WTC11 (cell line): ENCODE data around the gene ANXA8L1. TPM values are rescaled to one million over a fixed set of nuclear protein-coding genes. Genes with fewer than 3 reads are reported as not detected.
"Not testable (repeated sequence)": the region's sequence is repeated elsewhere in the genome, so short reads cannot be mapped to it uniquely, and the experiment has no call there.

Experiments
- ATAC-seq: fragments of 200-7000 bp; cut with Tn5 transposase; 2 replicates; pipeline ENCODE4 v1.10.0; 2021; ENCODE audit warnings: mild to moderate bottlenecking, moderate library complexity
- CTCF ChIA-PET: fragments of 300-600 bp; sonication (Branson Sonifier 250); formaldehyde crosslinking; loops from one replicate; lab custom pipeline; 2021; ENCODE audit warnings: antibody characterized with exemption; lab: Charles Lee
- POLR2A ChIA-PET: fragments of 350-600 bp; sonication (Branson Sonifier 250); formaldehyde crosslinking; loops from one replicate; lab custom pipeline; 2021; ENCODE audit warnings: antibody characterized with exemption; lab: Charles Lee
- DNase-seq: peaks from one replicate; pipeline ENCODE4 v3.0.0; 2021; ENCODE audit warnings: low spot score
- H3K27ac Mint-ChIP-seq: 2 replicates; pipeline ENCODE4 v1.8.0; 2021; ENCODE audit warnings: mixed read lengths
- H3K27me3 Mint-ChIP-seq: 2 replicates; pipeline ENCODE4 v1.8.0; 2021; ENCODE audit warnings: low read depth, mild to moderate bottlenecking, moderate library complexity, mixed read lengths
- H3K36me3 Mint-ChIP-seq: 2 replicates; pipeline ENCODE4 v1.8.0; 2021; ENCODE audit warnings: mixed read lengths
- H3K4me1 Mint-ChIP-seq: 2 replicates; pipeline ENCODE4 v1.8.0; 2022; ENCODE audit warnings: mixed read lengths
- H3K4me3 Mint-ChIP-seq: 2 replicates; pipeline ENCODE4 v1.8.0; 2021; ENCODE audit warnings: mild to moderate bottlenecking, moderate library complexity, mixed read lengths
- H3K9me3 Mint-ChIP-seq: 2 replicates; pipeline ENCODE4 v1.8.0; 2021; ENCODE audit warnings: mixed read lengths
- total RNA-seq: library from RNA; stranded (reverse); gene quantifications from 3 replicates; pipeline ENCODE4 v1.2.3, GENCODE V29; 2021

ANXA8L1 gene
- total RNA-seq, 1 experiment from 2014 or later = not detected

- POLR2A ChIA-PET, DNase-seq, H3K4me1 Mint-ChIP-seq, H3K27me3 Mint-ChIP-seq, H3K9me3 Mint-ChIP-seq, CTCF ChIA-PET, H3K36me3 Mint-ChIP-seq, H3K4me3 Mint-ChIP-seq, H3K27ac Mint-ChIP-seq, ATAC-seq: not testable (repeated sequence)
Observed at GRCh38 chr10:46365484-46365883, 10.1 kb upstream of the ANXA8L1 start.

DNA sequence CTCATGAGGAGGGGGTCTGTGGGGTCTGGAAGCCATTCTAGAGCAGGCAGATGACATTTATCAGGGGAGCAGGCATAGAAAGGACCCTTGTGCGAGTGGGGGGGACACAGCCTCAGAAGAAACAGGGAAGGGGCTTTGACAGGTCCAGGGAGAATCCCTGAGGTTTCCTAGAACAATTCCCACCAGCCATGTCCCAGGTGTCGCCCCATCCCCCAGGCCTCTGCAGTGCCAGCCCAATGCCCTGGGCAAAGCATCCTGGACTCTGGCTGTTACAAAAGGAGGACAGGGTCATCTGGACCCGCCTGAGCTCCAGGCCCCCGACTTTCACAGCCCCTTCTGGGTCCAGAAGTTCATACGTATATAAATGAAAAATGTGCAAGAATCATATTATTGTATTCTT is 8.4 kb upstream of the ANXA8L1 start:
- H3K4me3 Mint-ChIP-seq, H3K9me3 Mint-ChIP-seq, H3K36me3 Mint-ChIP-seq, H3K4me1 Mint-ChIP-seq, H3K27ac Mint-ChIP-seq, H3K27me3 Mint-ChIP-seq, CTCF ChIA-PET, POLR2A ChIA-PET, DNase-seq, ATAC-seq: not testable (repeated sequence)

DNA sequence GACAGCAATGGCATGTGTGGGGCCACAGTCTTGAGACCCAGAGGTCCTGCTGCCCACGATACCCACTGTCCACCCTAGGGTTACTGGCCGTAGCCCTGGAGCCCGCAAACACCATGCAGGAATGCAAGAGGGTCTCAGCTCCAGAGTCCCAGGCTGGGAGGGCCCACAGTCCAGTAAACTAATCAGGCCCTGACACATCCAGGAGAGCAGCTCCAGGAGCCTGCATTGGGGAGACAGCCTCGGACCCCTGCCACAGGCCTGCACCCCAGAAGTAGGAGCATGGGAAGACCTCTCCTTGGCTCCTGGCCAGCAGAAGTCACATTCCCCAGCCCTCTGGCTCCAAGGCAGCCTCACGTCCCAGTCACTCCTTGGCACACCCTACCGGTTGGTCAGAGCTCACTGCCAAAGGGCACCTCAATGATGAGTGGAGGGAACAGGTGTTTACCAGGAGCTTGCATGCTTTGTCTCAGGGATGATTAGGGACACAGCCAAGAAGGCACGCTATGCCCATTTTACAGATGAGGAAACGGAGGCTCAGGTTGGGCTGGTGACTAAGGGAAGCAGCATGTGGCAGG is 7.8 kb upstream of the ANXA8L1 start:
- DNase-seq, H3K27me3 Mint-ChIP-seq, ATAC-seq, H3K36me3 Mint-ChIP-seq, POLR2A ChIA-PET, CTCF ChIA-PET, H3K4me1 Mint-ChIP-seq, H3K9me3 Mint-ChIP-seq, H3K4me3 Mint-ChIP-seq, H3K27ac Mint-ChIP-seq: not testable (repeated sequence)

- H3K4me1 Mint-ChIP-seq, H3K27me3 Mint-ChIP-seq, H3K36me3 Mint-ChIP-seq, DNase-seq, H3K27ac Mint-ChIP-seq, POLR2A ChIA-PET, CTCF ChIA-PET, H3K4me3 Mint-ChIP-seq, ATAC-seq, H3K9me3 Mint-ChIP-seq: not testable (repeated sequence)
Observed at GRCh38 chr10:46368956-46369355, 6.6 kb upstream of the ANXA8L1 start.

DNA sequence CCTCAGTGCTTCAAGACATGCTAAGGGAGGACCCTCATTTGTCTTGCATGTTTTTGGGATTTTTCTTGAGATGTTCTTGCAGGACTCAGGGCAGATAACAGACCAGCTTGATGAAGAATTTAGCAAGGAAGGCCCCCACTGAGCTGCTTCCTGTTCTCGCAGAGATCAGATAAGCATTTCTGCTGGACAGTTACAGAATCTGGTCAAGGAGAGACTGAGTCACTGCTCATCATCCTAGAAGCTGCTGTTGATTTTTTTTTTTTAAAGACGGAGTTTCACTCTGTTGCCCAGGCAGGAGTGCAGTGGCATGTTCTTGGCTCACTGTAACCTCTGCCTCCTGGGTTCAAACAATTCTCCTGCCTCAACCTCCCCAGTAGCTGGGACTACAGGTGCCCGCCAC is 1.2 kb upstream of the ANXA8L1 start:
- DNase-seq, H3K27ac Mint-ChIP-seq, H3K27me3 Mint-ChIP-seq, POLR2A ChIA-PET, ATAC-seq, H3K4me3 Mint-ChIP-seq, H3K36me3 Mint-ChIP-seq, CTCF ChIA-PET, H3K9me3 Mint-ChIP-seq, H3K4me1 Mint-ChIP-seq: not testable (repeated sequence)

GRCh38 chr10:46377022-46377421 is 1.4 kb downstream of the ANXA8L1 start:
- H3K4me1 Mint-ChIP-seq, POLR2A ChIA-PET, H3K4me3 Mint-ChIP-seq, DNase-seq, ATAC-seq, CTCF ChIA-PET, H3K9me3 Mint-ChIP-seq, H3K36me3 Mint-ChIP-seq, H3K27me3 Mint-ChIP-seq, H3K27ac Mint-ChIP-seq: not testable (repeated sequence)

- H3K27ac Mint-ChIP-seq, POLR2A ChIA-PET, H3K4me1 Mint-ChIP-seq, H3K27me3 Mint-ChIP-seq, DNase-seq, ATAC-seq, H3K36me3 Mint-ChIP-seq, H3K9me3 Mint-ChIP-seq, H3K4me3 Mint-ChIP-seq, CTCF ChIA-PET: not testable (repeated sequence)
Observed at GRCh38 chr10:46377651-46378050, 2.1 kb downstream of the ANXA8L1 start.

DNA sequence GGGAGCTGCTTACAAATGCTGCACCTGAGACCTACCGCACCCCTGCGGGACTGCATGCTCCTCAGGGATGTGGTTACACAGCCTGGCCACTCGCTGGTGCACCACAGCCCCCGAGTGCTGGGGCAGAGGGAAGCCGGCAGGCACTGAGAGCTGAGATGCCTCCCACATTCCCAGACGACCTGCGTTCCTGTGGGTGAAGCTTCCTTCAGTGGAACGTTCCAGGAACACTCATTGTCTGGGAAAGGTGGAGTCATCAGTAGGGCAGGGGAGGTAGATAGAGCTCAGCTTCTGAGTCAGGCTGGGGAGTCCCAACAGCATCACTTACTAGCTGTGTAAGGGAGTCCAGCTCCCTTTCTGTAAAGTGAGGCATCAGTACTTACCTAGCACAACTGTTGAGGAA is 2.5 kb downstream of the ANXA8L1 start:
- H3K9me3 Mint-ChIP-seq, H3K36me3 Mint-ChIP-seq, H3K4me3 Mint-ChIP-seq, CTCF ChIA-PET, DNase-seq, POLR2A ChIA-PET, H3K4me1 Mint-ChIP-seq, H3K27ac Mint-ChIP-seq, H3K27me3 Mint-ChIP-seq, ATAC-seq: not testable (repeated sequence)

DNA sequence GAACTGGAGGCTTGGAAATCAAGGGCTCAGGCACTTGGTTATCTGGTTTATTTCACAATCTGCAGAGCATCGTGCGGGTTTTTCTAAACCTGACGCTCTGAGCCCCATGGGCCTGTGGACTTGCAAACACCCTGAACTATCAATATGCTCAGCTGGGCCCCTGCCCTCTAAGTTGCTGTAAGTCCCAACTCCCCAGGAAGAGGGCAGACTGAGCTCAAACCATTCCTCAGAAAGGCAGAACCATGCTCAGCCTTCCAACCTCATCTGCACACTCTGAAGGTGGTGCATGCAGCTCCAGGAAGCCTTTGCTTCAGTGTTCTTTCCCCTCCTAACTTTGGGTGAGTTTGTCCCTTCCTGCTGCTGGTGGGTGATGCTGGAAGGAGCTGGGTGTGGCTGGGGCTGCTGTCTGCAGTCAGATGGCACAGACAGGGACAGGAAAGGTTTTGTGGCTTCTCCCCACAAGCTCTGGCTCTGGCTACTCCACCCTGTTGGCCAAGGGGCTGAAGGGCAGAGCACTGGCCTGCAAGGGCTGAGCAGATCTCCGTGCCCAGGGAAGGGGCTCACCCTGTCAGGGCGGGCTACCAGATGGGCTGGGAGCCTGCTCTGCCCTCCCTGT is 3.8 kb downstream of the ANXA8L1 start:
- H3K4me3 Mint-ChIP-seq, H3K27ac Mint-ChIP-seq, H3K4me1 Mint-ChIP-seq, H3K9me3 Mint-ChIP-seq, DNase-seq, H3K36me3 Mint-ChIP-seq, POLR2A ChIA-PET, H3K27me3 Mint-ChIP-seq, CTCF ChIA-PET: not testable (repeated sequence)
- peak; percentile 46 for ATAC-seq

- H3K36me3 Mint-ChIP-seq, H3K4me1 Mint-ChIP-seq, POLR2A ChIA-PET, ATAC-seq, CTCF ChIA-PET, H3K4me3 Mint-ChIP-seq, H3K27me3 Mint-ChIP-seq, H3K27ac Mint-ChIP-seq, DNase-seq, H3K9me3 Mint-ChIP-seq: not testable (repeated sequence)
Observed at GRCh38 chr10:46385858-46386257, 10.3 kb downstream of the ANXA8L1 start.

- H3K4me1 Mint-ChIP-seq, H3K9me3 Mint-ChIP-seq, DNase-seq, H3K4me3 Mint-ChIP-seq, H3K27me3 Mint-ChIP-seq, POLR2A ChIA-PET, H3K27ac Mint-ChIP-seq, H3K36me3 Mint-ChIP-seq, ATAC-seq, CTCF ChIA-PET: not testable (repeated sequence)
Observed at GRCh38 chr10:46386694-46387093, 11.1 kb downstream of the ANXA8L1 start.

GRCh38 chr10:46387309-46387902 is 11.8 kb downstream of the ANXA8L1 start:
- H3K4me1 Mint-ChIP-seq, H3K27ac Mint-ChIP-seq, H3K4me3 Mint-ChIP-seq, H3K27me3 Mint-ChIP-seq, H3K36me3 Mint-ChIP-seq, H3K9me3 Mint-ChIP-seq, POLR2A ChIA-PET, CTCF ChIA-PET, DNase-seq: not testable (repeated sequence)
- ATAC-seq = peak; percentile 62

- ATAC-seq, CTCF ChIA-PET, H3K36me3 Mint-ChIP-seq, H3K27ac Mint-ChIP-seq, H3K4me3 Mint-ChIP-seq, H3K27me3 Mint-ChIP-seq, POLR2A ChIA-PET, DNase-seq, H3K9me3 Mint-ChIP-seq, H3K4me1 Mint-ChIP-seq: not testable (repeated sequence)
Observed at GRCh38 chr10:46391422-46391821, 15.8 kb downstream of the ANXA8L1 start.
